BLaER1 (cell line): ENCODE data around the gene GABARAPL2.
"Not testable (repeated sequence)": the region's sequence is repeated elsewhere in the genome, so short reads cannot be mapped to it uniquely, and the experiment has no call there.

Source experiments
- H3K27ac ChIP-seq: shearing (Covaris generic); formaldehyde crosslinking; 2 replicates; pipeline ENCODE4 v1.8.1; 2022
- H3K27me3 ChIP-seq: shearing (Covaris generic); formaldehyde crosslinking; 2 replicates; pipeline ENCODE4 v1.8.1; 2022
- H3K36me3 ChIP-seq: shearing (Covaris generic); formaldehyde crosslinking; 2 replicates; pipeline ENCODE4 v1.8.1; 2022
- H3K4me1 ChIP-seq: shearing (Covaris generic); formaldehyde crosslinking; 2 replicates; pipeline ENCODE4 v1.8.1; 2022
- H3K4me2 ChIP-seq: shearing (Covaris generic); formaldehyde crosslinking; 2 replicates; pipeline ENCODE4 v1.8.1; 2022
- H3K4me3 ChIP-seq: shearing (Covaris generic); formaldehyde crosslinking; 2 replicates; pipeline ENCODE4 v1.8.1; 2022
- H3K9ac ChIP-seq: shearing (Covaris generic); formaldehyde crosslinking; 2 replicates; pipeline ENCODE4 v1.8.1; 2022
- H3K9me3 ChIP-seq: shearing (Covaris generic); formaldehyde crosslinking; 2 replicates; pipeline ENCODE4 v1.8.1; 2022
- H4K20me1 ChIP-seq: shearing (Covaris generic); formaldehyde crosslinking; 2 replicates; pipeline ENCODE4 v1.8.1; 2022
- Cebpa-rat ChIP-seq: shearing (Covaris generic); IDR thresholded peaks from 2 replicates; pipeline ENCODE4 v1.8.1; 2022

GABARAPL2 gene

GRCh38 chr16:75534560-75535205, 31.5 kb upstream of the GABARAPL2 start:
- Histone ChIP-seq H4K20me1 (no peaks in the 10 kb centered on the region), H3K27me3 (no peaks in the 10 kb centered on the region), H3K4me3 (no peak overlapping the region), H3K36me3 (0 out of 2 replicates have a peak, but pooled peaks cover 2% of the 10 kb centered on the region), H3K27ac (peak overlapping the region; percentile 51; the same call in 1 of the 2 replicates), H3K4me1 (peaks cover 16% of the 10 kb centered on the region), H3K9ac (peak overlapping the region; percentile 41; the same call in 1 of the 2 replicates), H3K4me2 (peak overlapping the region; percentile 62), H3K9me3 (peaks cover 5% of the 10 kb centered on the region; the same call in 1 of the 2 replicates)
- no peak for TF ChIP-seq Cebpa-rat

- Histone ChIP-seq H4K20me1 (no peaks in the 10 kb centered on the region), H3K36me3 (no peaks in the 10 kb centered on the region), H3K9me3 (no peaks in the 10 kb centered on the region), H3K4me3 (no peak overlapping the region), H3K27me3 (no peaks in the 10 kb centered on the region), H3K27ac (peak overlapping the region; percentile 51; the same call in 1 of the 2 replicates), H3K9ac (no peak overlapping the region), H3K4me1 (peaks cover 16% of the 10 kb centered on the region), H3K4me2 (peak overlapping the region; percentile 62)
- no peak for TF ChIP-seq Cebpa-rat
Observed at GRCh38 chr16:75535211-75535843, 30.9 kb upstream of the GABARAPL2 start.

GRCh38 chr16:75535901-75536300, 30.3 kb upstream of the GABARAPL2 start, which contains the start of gene CHST5:
Gene CHST5, minus strand, starts transcription at chr16:75536108. Its CDS starts 5,724 bp downstream, at chr16:75530384.
- Histone ChIP-seq H3K27ac (peak within 1 kb of the TSS; percentile 51; the same call in 1 of the 2 replicates), H3K9ac (no peak within 1 kb of the TSS)

GRCh38 chr16:75537776-75538175, 28.4 kb upstream of the GABARAPL2 start:
- no peak overlapping the region for H3K4me3 ChIP-seq
- TF ChIP-seq Cebpa-rat = no peak
- H3K9me3 ChIP-seq = no peaks in the 10 kb centered on the region
- no peak overlapping the region for H3K4me2 ChIP-seq
- H3K27me3 ChIP-seq = no peaks in the 10 kb centered on the region
- no peak overlapping the region for H3K9ac ChIP-seq
- no peaks in the 10 kb centered on the region for H4K20me1 ChIP-seq
- peaks cover 16% of the 10 kb centered on the region for H3K4me1 ChIP-seq
- H3K36me3 ChIP-seq = peaks cover 6% of the 10 kb centered on the region; the same call in 1 of the 2 replicates
- H3K27ac ChIP-seq = no peak overlapping the region

More at GRCh38 chr16:75535901-75536300, 30.3 kb upstream of the GABARAPL2 start, which contains the start of gene CHST5:
- Histone ChIP-seq H3K36me3 (peaks cover 1% of the 10 kb centered on the region; the same call in 1 of the 2 replicates), H3K4me2 (peak within 1 kb of the TSS; percentile 62), H3K4me1 (peaks cover 16% of the 10 kb centered on the region), H4K20me1 (no peaks in the 10 kb centered on the region), H3K27me3 (no peaks in the 10 kb centered on the region), H3K9me3 (no peaks in the 10 kb centered on the region), H3K4me3 (no peak within 1 kb of the TSS)
- TF ChIP-seq Cebpa-rat = no peak

- H3K9me3 ChIP-seq, H4K20me1 ChIP-seq, H3K4me2 ChIP-seq, H3K27me3 ChIP-seq, H3K4me3 ChIP-seq, H3K27ac ChIP-seq, H3K9ac ChIP-seq, H3K36me3 ChIP-seq: not testable (repeated sequence)
- peaks cover 15% of the 10 kb centered on the region for H3K4me1 ChIP-seq
Observed at GRCh38 chr16:75538882-75539565, 27.2 kb upstream of the GABARAPL2 start.

GRCh38 chr16:75541236-75541635, 24.9 kb upstream of the GABARAPL2 start:
- H3K4me2 ChIP-seq = no peak overlapping the region
- no peaks in the 10 kb centered on the region for H3K9me3 ChIP-seq
- no peak overlapping the region for H3K4me3 ChIP-seq
- no peaks in the 10 kb centered on the region for H3K27me3 ChIP-seq
- H4K20me1 ChIP-seq = no peaks in the 10 kb centered on the region
- peaks cover 14% of the 10 kb centered on the region; the same call in 1 of the 2 replicates for H3K36me3 ChIP-seq
- no peak for TF ChIP-seq Cebpa-rat
- no peak overlapping the region for H3K27ac ChIP-seq
- no peak overlapping the region for H3K9ac ChIP-seq
- H3K4me1 ChIP-seq = no peaks in the 10 kb centered on the region

GRCh38 chr16:75542462-75542861, 23.7 kb upstream of the GABARAPL2 start:
- H3K27me3 ChIP-seq, H3K9ac ChIP-seq, H3K4me3 ChIP-seq, H3K4me1 ChIP-seq, H3K27ac ChIP-seq, H3K4me2 ChIP-seq, H3K9me3 ChIP-seq, H4K20me1 ChIP-seq: not testable (repeated sequence)
- H3K36me3 ChIP-seq = peaks cover 14% of the 10 kb centered on the region; the same call in 1 of the 2 replicates

GRCh38 chr16:75545879-75546278, 20.3 kb upstream of the GABARAPL2 start:
- not testable (repeated sequence) for H3K27ac ChIP-seq, H3K9me3 ChIP-seq, H3K4me3 ChIP-seq, H3K4me2 ChIP-seq, H3K9ac ChIP-seq, H3K27me3 ChIP-seq, H4K20me1 ChIP-seq
- peaks cover 13% of the 10 kb centered on the region; the same call in 1 of the 2 replicates for H3K36me3 ChIP-seq
- peaks cover 15% of the 10 kb centered on the region for H3K4me1 ChIP-seq

- Histone ChIP-seq H3K27me3 (no peaks in the 10 kb centered on the region), H3K27ac (no peak overlapping the region), H3K36me3 (peaks cover 9% of the 10 kb centered on the region; the same call in 1 of the 2 replicates), H3K9ac (no peak overlapping the region), H3K4me3 (no peak overlapping the region), H3K4me2 (no peak overlapping the region), H4K20me1 (no peaks in the 10 kb centered on the region), H3K9me3 (no peaks in the 10 kb centered on the region), H3K4me1 (peaks cover 15% of the 10 kb centered on the region)
- no peak for TF ChIP-seq Cebpa-rat
Observed at GRCh38 chr16:75546293-75546692, 19.9 kb upstream of the GABARAPL2 start.

GRCh38 chr16:75548456-75548855, 17.7 kb upstream of the GABARAPL2 start:
- H3K36me3 ChIP-seq, H3K9ac ChIP-seq, H4K20me1 ChIP-seq, H3K4me3 ChIP-seq, H3K9me3 ChIP-seq, H3K27ac ChIP-seq, H3K27me3 ChIP-seq, H3K4me2 ChIP-seq: not testable (repeated sequence)
- peaks cover 21% of the 10 kb centered on the region for H3K4me1 ChIP-seq
